SHP77 (cell line): ENCODE measurements around the gene AVPR1A.
"Not testable (repeated sequence)": the region's sequence is repeated elsewhere in the genome, so short reads cannot be mapped to it uniquely, and the experiment has no call there.

Experiments used
- DNase-seq, 2 experiments: peaks; one replicate each; lab custom pipeline; 2025; lab: John Stamatoyannopoulos, UW

AVPR1A gene

DNA sequence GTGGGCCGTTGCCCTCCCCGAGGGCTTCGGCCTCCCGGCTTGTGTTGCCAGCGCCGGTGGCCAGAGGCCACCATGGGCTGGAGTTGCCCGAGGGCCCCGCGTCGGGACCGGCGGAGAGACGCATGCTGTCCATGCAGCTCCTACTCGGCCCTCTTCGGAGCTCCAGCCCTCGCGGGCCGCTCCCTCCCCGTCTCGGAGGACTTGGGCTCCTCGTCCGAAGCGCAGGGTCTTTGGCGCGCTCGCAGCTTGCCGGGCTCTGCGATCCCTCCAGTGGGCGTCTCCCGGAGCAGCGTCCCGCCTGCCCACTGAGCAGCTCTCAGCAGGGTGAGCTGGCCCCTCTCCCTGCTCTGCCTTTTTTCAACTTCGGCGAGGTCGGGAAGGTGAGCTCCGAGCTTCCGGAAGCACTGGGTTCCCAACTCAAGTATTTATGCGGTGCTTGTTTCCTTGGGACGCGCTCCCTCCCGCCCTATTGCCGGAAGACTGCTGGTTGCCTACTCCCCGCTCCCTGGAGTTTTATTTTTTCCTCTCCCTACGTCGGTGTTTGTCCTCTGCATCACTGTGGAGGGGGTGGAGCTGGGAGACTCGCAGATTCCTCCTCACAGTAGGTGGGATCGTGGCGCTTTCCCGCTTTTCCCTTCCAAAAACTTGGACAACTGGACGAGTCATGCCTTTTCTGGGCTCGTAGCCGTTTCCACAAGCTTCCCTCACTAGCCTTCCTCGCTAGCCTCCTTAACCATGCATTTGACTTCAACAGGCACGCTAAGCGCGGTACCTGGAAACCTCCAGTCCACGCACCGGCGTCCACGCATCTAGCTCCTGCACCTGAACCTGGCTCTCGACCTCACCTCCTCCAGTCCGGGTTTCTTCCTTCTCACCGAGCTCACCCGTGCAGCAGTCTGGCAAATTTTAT lies at the start of gene AVPR1A:
TSS of gene AVPR1A (minus strand) at position 489 of the 910 bp plus-strand sequence. CDS start at position 124, 365 bp downstream.
- no peak for DNase-seq

DNA sequence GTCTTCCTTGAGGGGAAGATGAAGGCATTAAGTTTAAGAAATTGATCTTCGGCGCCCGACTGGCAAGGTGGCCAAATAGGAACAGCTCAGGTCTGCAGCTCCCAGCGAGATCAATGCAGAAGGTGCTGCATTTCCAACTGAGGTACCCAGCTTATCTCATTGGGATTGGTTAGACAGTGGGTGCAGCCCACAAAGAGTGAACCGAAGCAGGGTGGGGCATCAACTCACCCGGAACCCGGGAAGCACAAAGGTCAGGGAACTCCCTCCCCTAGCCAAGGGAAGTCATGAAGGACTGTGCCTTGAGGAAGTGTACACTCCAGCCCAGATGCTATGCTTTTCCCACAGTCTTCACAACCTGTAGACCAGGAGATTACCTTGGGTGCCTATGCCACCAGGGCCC lies 45.2 kb upstream of the AVPR1A start:
- DNase-seq, result no peak

DNA sequence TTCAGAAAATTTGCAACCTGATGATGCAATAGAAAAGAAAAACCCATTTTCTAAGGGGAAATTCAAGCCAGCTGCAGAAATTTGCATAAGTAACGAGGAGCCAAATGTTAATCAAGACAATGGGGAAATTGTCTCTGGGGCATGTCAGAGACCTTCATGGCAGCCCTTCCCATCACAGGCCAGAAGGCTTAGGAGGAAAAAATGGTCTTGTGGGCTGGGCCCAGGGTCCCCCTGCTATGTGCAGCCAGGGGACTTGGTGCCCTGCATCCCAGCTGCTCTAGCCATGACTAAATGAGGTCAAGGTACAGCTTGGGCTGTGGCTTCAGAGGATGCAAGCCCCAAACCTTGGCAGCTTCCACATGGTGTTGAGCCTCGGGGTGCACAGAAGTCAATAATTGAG lies 28.2 kb upstream of the AVPR1A start:
- DNase-seq, result no peak

DNA sequence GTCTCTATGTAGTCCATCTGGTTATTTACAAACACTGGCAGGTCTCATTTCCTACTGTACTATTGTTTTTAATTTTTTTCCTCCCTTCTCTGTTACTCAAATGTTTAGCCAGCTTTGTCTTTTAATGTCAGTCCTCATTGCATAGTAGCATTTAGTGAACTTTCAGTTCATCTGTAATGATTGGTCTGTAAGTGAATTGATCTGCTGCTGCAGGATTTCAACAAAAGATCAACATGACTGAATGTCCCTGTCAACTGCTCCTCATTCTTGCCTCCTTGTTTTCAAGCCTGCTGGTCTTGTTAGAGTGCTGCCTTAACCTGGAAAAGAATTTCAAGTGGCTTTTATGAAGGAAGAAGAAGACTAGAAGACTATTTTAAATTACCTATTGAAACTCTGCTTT lies 19.3 kb upstream of the AVPR1A start:
- no peak for DNase-seq

DNA sequence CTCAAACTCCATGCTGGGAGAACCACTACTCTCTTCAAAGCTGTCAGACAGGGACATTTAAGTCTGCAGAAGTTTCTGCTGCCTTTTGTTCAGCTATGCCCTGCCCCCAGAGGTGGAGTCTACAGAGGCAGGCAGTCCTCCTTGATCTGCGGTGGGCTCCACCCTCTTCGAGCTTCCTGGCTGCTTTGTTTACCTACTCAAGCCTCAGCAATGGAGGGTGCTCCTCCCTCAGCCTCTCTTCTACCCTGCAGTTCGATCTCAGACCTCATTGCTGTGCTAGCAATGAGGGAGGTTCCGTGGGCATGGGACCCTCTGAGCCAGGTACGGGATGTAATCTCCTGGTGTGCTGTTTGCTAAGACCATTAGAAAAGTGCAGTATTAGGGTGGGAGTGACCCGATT lies 16.7 kb upstream of the AVPR1A start:
- DNase-seq, result not testable (repeated sequence)

DNA sequence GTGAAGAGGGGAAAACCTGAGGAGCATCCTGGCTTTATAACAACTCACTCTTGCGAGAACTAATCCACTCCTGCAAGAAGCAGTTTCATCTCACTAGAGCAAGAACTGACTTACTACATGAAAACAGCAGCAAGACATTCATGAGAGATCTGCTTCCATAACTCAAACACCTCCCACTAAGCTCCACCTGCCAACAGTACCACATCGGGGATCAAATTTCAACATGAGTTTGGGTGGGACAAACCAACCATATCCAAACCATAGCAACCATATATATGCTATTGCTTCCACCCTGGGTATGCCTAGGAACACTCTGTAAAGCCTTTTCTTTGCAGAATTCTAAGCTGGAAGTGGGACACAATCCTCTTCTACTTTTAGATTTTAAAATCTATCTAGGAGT lies 13.9 kb upstream of the AVPR1A start:
- DNase-seq, result peak in 1 of 2 experiments; percentile 1

DNA sequence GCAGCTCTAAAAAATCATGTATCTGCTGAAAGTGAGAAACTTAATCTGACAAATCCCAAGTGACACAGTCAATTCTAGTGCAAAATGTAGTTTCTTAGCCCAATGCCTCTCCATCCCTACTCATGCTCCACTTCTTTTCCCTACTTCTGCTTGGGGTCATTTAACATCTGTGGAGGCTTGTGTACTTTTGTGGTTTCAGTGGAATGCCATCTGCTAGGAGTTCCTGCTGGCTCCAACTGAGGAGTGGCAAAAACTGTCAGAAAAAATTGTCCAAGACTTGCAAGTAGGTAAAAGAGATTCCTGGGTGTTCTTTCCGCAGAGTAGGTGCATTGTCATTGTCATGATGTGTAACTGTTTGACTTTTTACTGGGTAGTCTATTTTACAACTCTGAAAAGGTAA lies 12.5 kb upstream of the AVPR1A start:
- no peak for DNase-seq

DNA sequence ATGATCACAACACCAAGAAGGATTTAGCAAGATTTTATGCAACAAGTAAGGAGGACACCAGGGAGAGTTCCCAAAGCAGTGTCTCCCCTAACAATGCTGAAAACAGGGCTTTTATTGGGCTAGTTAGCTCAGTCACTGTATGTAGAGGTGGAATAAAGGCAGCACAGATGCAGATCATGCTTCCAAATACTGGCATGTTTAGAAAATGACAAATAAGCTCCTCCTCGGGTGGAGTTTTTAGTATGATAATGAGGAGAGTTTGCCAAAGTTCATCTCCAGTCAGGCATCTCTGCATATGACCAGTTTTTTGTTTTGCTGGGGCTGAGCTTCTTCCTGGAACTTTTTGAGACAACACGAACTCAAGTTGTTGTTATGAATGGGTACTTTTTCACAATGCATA lies 4.4 kb upstream of the AVPR1A start:
- DNase-seq, result no peak

DNA sequence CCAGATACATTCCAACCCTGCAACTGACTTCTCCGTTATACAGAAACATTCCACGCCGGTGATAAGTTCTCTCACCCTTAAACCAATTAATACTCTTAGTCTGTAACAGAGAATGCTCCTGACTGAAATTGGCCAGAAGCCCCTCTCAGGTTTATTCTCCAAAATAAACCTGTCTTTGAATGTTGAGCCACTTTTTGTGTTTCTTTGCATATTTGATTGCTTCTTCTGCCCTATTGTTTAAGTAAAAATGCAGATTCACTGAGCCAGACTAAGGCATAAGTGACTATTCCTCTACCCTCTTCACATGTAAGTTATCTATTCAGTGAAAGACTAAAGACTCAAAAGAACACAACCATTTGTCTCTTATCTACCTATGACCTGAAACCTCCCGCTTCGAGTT lies 3.6 kb upstream of the AVPR1A start:
- DNase-seq, result no peak

DNA sequence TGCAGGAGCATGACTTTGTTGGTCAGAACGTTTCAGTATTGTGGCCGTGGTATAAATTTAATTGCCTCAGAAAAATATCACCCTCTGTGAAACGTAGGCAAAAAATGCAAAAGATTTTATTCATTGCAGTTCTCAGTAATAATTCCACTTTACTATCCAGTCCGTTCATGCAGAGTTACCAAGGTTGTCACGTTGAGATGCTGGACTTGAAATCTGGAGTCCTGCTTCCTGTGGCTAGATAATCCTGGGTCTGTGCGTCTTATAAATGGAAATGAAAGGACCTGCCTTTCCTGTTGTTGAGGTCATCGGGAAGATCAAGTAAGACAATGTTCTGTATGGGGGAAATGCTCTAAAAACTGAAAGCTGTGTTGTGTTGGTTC lies 1.3 kb upstream of the AVPR1A start:
- DNase-seq, result no peak

DNA sequence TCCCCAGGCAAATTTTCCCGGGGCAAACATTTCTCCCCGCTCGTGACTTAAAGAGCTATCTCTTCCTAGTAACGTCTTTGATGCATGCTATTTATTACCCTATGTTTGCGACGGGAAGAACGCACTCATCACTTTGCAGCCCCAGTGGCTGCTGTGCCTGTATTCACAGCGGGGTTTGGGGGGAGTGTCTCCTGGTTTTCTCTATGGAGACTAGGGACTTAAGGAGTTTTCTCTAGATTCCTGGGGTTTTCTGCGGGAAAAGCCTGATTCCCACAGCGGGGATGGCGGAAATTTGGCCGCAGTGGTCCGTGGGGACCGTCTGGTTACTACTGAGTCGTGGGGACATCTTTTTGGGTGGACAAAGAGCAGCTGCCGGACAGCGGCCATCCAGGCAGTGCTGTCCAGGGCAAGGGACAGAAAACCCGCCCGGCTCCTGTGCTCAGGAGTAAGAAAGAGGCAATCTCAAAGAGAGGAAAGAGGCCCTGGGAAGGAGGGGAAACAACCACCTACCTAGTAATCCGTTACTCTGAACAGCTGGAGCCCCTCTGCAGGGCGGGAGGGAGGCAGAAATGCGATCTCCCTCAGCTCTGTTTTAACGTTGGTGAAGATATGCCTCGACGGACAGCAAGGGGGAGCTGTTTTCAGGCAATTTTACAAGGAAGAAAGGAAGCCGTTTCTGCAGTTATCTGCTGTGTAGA lies 771 bp upstream of the AVPR1A start:
- peak; percentile 62 to 71 for DNase-seq

DNA sequence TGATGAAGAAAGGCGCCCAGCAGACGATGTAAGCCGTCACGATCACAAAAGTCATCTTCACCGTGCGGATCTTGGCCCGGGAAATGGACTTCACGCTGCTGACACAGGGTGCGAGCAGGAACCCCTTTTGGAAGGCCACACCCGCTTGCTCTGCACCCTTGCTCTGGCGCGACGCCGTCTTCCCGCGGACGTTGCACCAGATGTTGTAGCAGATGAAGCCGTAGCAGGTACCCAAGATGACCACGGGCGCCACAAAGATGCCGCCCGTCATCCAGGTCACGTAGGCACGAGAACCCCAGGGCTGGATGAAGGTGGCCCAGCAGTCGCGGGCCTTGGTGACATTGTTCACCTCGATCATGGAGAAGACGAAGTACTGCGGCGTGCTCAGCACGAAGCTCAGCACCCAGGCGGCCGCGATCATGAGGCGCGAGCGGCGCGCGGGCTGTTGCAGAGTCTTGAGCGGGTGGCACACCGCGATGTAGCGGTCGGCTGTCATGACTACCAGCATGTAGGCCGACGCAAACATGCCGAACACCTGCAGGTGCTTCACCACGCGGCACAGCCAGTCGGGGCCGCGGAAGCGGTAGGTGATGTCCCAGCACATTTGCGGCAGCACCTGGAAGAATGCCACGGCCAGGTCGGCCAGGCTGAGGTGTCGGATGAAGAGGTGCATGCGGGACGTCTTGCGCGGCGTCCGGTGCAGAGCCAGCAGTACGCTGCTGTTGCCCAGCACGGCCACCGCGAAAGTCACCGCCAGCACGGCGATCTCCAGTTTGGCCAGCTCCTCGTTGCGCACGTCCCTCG lies 890 bp downstream of the AVPR1A start:
- no peak for DNase-seq

DNA sequence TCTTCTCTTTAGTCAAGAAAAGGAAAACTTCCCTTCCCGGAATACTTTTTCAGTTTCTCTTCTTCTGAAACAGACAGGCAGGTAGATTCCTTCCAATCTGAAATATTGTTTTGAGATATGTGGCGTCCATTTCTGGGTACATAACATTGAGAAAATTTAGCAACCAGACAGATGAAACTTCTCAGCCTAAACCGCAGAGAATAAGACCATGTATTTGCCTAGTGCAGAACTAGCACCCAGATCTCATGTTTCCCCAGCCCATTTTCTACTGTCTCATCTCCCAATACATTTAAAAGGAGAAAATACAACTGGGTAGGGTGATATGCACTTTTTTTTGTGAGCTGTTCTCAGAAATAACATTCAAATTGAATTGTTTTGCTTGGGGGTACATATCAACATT lies 6.4 kb downstream of the AVPR1A start:
- DNase-seq, result no peak

DNA sequence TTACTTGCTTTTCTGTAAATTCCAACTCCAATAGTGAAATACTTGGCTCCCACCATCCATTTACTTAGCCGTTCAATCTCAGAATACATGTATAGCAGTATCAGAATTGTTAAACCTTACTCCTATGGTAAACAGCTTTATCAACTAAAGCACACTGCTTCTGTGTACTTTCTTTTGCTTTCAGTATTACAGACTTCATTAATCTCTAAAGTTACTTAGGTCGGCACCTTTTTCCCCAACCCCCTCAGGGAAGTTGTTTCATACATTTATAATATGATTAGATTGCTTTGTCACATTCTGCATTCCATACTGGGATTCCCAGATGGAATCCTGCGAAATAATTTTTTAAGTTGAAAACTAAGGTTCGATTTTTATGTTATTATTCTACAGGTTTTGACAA lies 12.5 kb downstream of the AVPR1A start:
- no peak for DNase-seq

DNA sequence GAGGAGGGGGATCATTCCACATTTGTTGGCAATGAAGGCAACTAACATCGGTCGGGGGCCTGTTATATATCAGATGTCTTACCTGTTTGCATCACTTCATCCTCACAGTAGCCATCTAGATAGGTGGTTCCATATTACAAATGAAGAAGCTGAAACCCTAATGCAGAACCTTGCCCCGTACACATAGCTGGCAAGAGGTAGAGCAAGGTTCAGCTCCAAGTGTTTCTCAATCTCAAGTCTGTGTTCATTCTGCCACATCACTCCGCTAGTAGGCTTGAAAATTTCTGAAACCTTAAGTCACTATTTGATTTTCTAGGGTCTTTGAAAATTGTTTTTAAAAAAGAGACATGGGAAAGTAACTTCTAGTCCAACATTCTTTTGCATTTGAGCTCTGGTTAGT lies 17.0 kb downstream of the AVPR1A start:
- no peak for DNase-seq

DNA sequence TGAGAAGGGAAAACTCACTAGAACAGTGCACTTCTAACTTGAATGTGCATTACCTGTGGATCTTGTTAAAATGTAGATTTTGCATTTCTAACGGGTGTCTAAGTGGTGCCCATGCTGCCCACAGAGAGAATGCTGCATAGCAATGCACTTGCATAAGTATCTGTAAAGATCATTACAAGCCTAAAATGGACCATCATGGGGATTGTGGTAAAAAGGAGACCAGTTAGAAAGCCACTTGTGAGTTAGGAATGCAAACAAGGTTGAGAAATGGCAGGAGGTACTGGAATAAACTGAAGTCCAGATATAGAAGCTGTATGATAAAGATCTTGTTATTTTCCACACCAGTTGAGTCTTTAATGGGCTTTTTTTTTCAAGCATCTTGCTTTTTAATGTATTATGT lies 18.8 kb downstream of the AVPR1A start:
- no peak for DNase-seq

DNA sequence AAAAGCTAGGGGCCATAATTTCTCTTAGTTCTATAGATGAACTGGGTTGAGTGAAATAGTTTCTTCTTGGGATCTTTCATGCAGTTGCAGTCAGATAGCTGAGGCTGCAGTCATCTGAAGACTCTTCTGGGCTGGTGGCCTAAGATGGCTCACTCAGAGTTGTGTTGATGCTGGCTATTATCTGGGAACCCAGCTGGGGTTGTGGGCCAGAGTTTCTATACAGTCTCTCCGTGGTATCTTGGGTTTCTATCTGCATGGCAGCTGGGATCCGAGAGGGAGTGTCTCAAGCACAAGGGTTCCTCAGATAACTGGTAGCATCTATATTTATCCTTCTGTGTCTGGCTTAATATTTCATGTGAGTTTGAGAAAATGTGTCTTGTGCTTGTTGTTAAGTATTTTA lies 21.1 kb downstream of the AVPR1A start:
- DNase-seq, result no peak

DNA sequence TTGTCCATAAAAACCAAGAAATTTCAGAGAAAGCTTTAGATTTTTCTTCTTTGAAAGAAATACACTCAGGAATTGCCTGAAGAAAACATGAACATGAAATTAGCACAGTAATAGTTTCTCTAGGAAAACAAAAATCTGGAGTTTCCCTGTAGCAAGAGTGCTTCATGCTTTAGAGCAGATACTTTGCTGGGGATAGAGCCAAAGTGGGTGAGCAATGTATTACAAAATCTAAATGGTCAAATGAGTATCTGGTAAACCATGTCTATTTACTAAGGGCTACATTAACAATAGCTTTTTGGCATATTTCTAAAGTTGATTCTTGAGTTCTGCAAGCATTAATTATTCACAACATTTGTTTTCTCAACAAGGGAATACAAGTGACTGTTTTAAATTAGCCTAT lies 26.2 kb downstream of the AVPR1A start:
- no peak for DNase-seq

DNA sequence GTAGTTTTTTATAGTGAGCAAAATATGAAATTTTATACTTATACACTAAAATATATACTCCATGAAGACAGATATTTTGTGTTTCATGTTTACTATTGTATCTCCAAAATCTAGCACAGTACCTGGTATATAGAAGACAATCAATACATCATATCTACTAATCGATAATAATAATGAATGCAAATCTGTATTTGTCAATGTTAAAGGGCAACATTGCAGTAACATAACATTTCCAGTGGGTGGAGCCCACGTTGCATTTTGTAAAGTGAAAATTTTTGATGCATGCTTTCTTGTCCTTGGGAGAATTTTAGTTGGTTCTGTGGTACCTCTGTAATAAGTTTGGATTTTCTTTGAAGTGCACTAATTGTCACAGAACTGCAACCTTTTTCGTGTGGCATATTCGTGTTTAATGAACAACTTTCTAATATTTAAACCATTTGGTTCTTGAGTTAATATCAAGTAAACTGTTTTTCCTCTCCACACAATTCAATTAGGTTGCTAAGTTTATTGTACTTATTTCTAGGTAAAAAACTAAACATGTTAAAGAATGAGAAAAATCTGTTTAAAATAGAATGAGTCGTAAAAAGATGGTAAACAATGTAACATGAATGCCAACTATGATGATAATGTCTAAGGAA lies 47.4 kb downstream of the AVPR1A start:
- no peak for DNase-seq

DNA sequence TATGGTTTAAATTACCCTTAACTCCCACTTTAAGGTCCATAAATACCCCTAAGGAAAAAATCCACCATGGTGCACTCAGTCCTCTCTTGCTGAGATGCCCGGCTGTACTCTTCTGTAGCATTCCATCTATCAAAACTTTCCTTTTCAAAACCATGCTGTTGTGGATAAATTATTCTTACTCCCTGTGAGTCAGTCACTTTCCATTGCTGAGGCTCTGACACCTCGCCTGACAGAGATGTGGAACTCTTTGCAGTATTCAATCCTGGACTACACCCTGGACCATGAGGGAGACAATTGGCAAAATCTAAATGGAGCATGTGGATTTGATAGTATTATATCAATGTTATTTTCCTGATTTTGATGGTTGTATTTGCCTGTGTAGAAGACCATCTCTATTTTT lies 49.1 kb downstream of the AVPR1A start:
- DNase-seq, result no peak

DNA sequence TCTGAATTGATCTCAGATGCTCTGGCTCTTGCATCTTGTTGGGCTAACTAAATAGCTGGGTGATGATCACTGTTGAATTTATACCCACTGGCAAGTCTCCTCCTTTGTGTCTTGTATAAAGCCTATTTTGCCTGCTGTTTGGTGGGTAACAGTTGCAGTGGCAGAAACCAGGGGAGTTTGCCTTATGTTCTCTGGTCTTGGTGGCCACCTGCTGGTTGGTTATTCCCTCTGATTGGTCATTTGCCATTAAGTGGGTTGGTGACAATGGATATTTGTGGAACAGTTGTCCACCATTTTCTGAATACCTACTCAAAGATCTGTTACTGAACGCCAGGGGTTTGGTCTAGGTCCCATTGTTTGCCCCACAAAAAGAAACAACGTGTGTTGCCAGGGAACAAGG lies 52.1 kb downstream of the AVPR1A start:
- peak; percentile 14 to 29 for DNase-seq

DNA sequence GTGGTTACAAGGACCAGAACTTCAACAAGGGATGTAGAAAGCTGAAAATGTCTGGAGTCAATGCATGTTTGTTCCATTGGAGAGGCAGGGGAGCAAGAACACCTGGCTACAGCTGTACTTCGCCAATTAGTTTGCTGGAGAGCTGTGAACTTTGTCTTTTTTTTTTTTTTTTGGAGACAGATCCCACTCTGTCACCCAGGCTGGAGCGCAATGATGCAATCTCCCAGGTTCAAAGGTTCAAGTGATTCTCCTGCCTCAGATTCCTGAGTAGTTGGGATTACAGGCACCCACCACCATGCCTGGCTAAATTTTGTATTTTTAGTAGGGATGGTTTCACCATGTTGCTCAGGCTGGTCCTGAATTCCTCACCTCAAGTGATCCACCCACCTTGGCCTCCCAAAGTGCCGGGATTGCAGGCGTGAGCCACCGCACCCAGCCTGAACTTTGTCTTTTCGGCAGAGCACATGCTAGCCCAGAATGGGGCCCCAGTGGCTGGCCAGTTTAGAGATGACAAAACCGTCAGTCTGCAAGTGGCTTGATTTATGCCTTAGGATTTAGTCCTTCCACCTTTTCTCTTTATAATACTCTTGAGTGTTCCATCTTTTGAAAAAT lies 55.5 kb downstream of the AVPR1A start:
- no peak for DNase-seq
